ENCODE results near the gene MYT1. TPM values are rescaled to one million over a fixed set of nuclear protein-coding genes. Genes with fewer than 3 reads are reported as not detected.
A peak's percentile ranks its signal among the peaks of the same experiment; 100 is the strongest.
"Not testable (repeated sequence)": the region's sequence is repeated elsewhere in the genome, so short reads cannot be mapped to it uniquely, and the experiment has no call there.

The MYT1 gene
- 1 to 10 TPM in 3 of 4 donors, under 1 TPM in 1; 0.31 to 1.5 (median 1.3) TPM for total RNA-seq
- 0.57 TPM for polyA plus RNA-seq
- long read RNA-seq, donor 1, partial matches to known transcripts: 1 of 3 reads
- long read RNA-seq, donor 1, other reads (novel, unspliced or antisense): 2 of 3 reads
- long read RNA-seq, donor 2, partial matches to known transcripts: 0 of 2 reads
- long read RNA-seq, donor 2, other reads (novel, unspliced or antisense): 2 of 2 reads
- long read RNA-seq, donor 3, partial matches to known transcripts: 2 of 6 reads
- long read RNA-seq, donor 3, other reads (novel, unspliced or antisense): 4 of 6 reads
- long read RNA-seq, donor 4, partial matches to known transcripts: 0 of 1 reads
- long read RNA-seq, donor 4, other reads (novel, unspliced or antisense): 1 of 1 reads

DNA sequence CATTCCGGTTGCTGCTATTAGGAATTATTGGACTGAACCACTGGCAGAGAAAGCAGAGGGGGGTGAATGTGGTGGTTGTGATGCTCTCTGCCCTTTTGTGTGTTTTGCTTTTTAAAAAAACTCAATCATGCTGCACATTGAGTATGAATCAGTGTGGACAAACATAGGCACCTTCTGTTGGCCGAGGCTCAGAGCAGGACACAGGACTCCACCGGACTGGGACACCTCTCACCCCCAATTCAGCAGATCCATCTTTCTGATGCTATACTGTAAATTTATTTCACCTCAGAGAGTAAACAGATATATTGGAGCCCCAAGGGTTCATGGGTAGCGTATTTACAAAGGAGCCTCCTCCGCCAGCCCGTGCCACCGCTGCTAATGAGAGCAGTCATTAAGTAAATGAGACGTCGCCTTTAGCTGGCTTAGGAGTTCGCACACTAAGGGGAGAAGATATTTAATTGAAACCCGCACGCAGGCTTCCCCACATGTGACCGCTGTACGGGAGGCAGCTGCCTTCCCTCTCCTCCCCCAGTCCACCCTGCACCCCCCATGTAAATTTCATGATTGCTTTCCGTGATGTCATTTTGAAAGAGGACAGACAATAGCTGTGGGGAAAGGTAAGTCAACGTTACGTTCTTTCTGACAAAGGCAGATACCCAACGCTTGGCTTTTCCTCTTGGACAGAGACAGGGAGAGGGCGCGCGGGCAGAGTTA, at the start of gene MYT1:
Gene MYT1 (plus strand): TSS at position 330 of the 714 bp plus-strand sequence. CDS start 34,410 bp downstream, outside the sequence.
- no peaks in the 10 kb centered on the region for H3K4me1 ChIP-seq (ENCODE audit: control insufficient read depth, insufficient read depth, low read length)
- 75% methylated on average over 21 of the region's 21 CpGs for WGBS
- no peaks in the 10 kb centered on the region for H3K27me3 ChIP-seq (ENCODE audit: control insufficient read depth, insufficient read depth)
- intact Hi-C loops (cut with DNase I): no loop called here
- H3K4me3 ChIP-seq (ENCODE audit: low read length): no peak within 1 kb of the TSS
- no peaks in the 10 kb centered on the region for H3K9me3 ChIP-seq (ENCODE audit: control insufficient read depth, low read length)
- no peak within 1 kb of the TSS for H3K27ac ChIP-seq (ENCODE audit: low read length)
- ATAC-seq: no peak
- DNase-seq: peak in 2 of 3 donors; percentile 7 to 22

DNA sequence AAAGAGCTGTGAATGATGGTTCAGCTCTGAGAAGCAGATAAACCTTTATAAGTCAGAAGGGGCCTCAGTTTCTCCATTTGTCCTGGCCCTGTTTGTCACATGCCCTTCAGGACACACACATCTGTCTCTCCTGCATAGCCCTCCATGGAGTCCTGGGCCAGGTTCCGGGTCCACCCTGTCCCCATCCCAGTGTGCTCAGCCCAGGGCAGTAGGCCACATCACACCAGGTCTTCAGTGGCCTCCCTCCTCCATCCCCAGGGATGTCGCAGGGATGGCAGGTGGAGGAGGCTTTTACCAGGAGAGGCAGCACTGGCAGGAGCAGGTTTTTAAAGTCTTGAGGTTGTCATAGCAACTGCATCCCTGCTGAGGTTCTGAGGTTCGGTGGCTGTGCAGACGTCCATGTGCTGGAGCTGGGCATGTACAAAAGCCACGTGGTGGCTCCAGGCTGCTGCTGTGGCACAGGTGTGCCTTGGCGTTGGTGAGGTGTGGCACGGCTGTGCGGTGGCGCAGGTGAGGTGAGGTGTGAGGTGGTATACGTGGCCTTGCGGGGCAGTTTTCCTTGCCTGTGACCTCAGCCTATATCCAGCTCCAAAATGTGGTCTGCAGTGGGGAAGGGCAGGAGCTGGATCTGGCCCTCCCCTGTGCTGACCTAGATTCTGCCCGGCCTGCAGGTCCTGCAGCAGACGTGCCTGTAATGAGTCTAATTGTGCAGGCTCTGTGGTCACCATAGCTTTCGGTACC, 48.9 kb upstream of the MYT1 start:
- no peaks in the 10 kb centered on the region for H3K27me3 ChIP-seq (ENCODE audit: control insufficient read depth, insufficient read depth)
- no peaks in the 10 kb centered on the region for H3K4me1 ChIP-seq (ENCODE audit: control insufficient read depth, insufficient read depth, low read length)
- no peaks in the 10 kb centered on the region for H3K9me3 ChIP-seq (ENCODE audit: control insufficient read depth, low read length)
- DNase-seq (peak in 2 of 3 donors; percentile 9 to 10), ATAC-seq (no peak)
- no peak overlapping the region for H3K4me3 ChIP-seq (ENCODE audit: low read length)
- 77% methylated on average over 14 of the region's 14 CpGs for whole genome bisulfite sequencing
- intact Hi-C loops (cut with DNase I): no loop called here
- H3K27ac ChIP-seq (ENCODE audit: low read length): no peak overlapping the region

DNA sequence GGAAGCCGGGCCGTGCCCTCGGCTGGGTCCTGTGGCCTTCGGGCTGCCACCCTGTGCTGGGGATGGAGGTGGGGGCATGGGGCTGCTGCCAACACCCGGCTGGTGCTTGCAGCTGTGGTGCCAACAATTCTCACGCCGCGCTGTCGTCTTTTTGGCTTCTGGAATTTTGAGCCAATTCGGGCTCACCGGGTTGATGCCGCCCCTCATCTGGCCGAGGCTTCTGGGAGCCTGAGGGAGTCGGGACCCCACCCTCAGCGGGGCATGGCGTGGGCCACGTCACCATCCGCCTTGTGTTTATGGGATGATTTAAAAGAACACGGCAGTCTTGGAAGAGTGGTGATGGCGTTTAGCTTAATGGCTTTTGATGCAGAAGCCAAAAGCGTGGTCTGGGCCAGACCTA, 48.2 kb upstream of the MYT1 start:
- WGBS: 85% methylated on average over 21 of the region's 21 CpGs
- no peaks in the 10 kb centered on the region for H3K9me3 ChIP-seq (ENCODE audit: control insufficient read depth, low read length)
- no peak overlapping the region for H3K27ac ChIP-seq (ENCODE audit: low read length)
- no peak for ATAC-seq
- no peak overlapping the region for H3K4me3 ChIP-seq (ENCODE audit: low read length)
- peak; percentile 6 to 39 (median 33) for DNase-seq
- intact Hi-C loops (cut with DNase I): no loop called here
- H3K27me3 ChIP-seq (ENCODE audit: control insufficient read depth, insufficient read depth): no peaks in the 10 kb centered on the region
- H3K4me1 ChIP-seq (ENCODE audit: control insufficient read depth, insufficient read depth, low read length): no peaks in the 10 kb centered on the region

DNA sequence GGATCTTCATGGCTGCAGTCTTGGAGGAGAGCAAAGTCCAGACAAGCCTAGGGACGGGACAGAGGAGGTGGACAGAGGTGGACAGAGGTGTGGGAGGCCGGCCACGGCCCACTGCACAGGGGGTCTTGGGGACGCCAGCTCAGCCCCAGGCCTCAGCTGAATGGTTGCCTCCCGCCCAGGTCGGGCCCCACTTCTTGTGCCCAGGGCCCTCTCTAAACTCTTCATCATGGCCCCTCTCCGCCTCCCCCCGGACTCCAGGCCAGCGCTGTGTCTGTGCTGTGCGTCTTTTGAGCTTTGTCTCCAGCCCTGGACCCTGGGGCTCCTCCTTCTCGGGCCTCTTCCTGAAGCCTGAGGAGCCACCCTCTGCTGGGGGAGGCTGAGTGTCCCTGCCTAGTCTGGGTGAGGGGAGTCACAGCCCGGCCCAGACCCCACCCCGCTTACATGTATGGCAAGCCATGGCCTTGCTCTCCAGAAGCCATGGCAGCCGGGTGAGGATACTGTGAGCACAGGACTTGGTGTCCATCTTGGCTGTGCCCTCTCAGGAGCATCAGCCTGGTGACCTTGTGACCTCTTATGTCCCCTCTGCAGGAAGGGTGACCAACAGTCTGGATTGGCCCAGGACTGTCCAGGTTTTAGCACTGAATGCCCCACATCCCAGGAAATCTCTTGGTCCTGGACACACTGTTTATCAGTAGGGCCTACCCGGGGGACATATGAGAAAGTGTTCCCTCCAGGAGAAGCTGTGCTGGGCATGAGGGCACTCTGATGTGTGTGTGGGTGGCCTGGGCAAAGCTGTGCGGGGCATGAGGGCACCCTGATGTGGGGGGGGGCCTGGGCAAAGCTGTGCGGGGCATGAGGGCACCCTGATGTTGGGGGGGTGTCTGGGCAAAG, 47.5 kb upstream of the MYT1 start:
- DNase-seq (peak in 2 of 3 donors; percentile 26 to 44), ATAC-seq (peak in 1 of 2 donors; percentile 4)
- H3K4me1 ChIP-seq (ENCODE audit: control insufficient read depth, insufficient read depth, low read length): no peaks in the 10 kb centered on the region
- no peaks in the 10 kb centered on the region for H3K27me3 ChIP-seq (ENCODE audit: control insufficient read depth, insufficient read depth)
- no peak overlapping the region for H3K4me3 ChIP-seq (ENCODE audit: low read length)
- intact Hi-C loops (cut with DNase I): no loop called here
- H3K9me3 ChIP-seq (ENCODE audit: control insufficient read depth, low read length): no peaks in the 10 kb centered on the region
- 77% methylated on average over 17 of the region's 17 CpGs for WGBS
- no peak overlapping the region for H3K27ac ChIP-seq (ENCODE audit: low read length)

DNA sequence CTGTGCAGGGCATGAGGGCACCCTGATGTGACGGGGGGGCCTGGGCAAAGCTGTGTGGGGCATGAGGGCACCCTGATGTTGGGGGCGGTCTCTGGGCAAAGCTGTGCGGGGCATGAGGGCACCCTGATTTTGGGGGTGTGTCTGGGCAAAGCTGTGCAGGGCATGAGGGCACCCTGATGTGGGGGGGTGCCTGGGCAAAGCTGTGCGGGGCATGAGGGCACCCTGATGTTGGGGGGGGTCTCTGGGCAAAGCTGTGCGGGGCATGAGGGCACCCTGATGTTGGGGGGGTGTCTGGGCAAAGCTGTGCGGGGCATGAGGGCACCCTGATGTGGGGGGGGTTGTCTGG, 46.8 kb upstream of the MYT1 start:
- intact Hi-C loops (cut with DNase I); H3K27ac ChIP-seq (ENCODE audit: low read length); H3K4me1 ChIP-seq (ENCODE audit: control insufficient read depth, insufficient read depth, low read length); ATAC-seq; H3K9me3 ChIP-seq (ENCODE audit: control insufficient read depth, low read length); H3K27me3 ChIP-seq (ENCODE audit: control insufficient read depth, insufficient read depth); H3K4me3 ChIP-seq (ENCODE audit: low read length): not testable (repeated sequence)
- 68% methylated on average over 5 of the region's 6 CpGs for WGBS
- peak in 2 of 3 donors; percentile 3 to 7 for DNase-seq

DNA sequence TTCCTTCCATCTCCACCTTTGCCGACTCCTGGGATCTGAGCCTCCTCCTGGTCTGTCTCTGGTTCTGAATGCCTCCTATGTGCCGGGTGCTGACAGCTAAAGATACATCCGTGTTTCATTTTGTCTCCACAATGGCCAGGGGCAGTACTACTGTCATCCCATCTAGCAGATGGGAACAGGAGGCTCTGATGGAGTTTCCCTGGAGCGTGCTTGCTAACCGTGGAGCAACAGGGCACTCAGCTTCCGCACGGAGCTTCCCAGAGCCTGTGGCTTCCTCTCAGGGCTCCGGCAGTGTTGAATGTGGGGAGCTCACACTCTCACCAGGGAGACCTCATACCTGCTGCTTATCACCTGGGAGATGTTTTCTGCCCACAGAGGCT, 45.0 kb upstream of the MYT1 start:
- H3K4me3 ChIP-seq (ENCODE audit: low read length): no peak overlapping the region
- intact Hi-C loops (cut with DNase I): no loop called here
- H3K27me3 ChIP-seq (ENCODE audit: control insufficient read depth, insufficient read depth): no peaks in the 10 kb centered on the region
- H3K9me3 ChIP-seq (ENCODE audit: control insufficient read depth, low read length): no peaks in the 10 kb centered on the region
- WGBS: 69% methylated on average over 8 of the region's 8 CpGs
- no peaks in the 10 kb centered on the region for H3K4me1 ChIP-seq (ENCODE audit: control insufficient read depth, insufficient read depth, low read length)
- H3K27ac ChIP-seq (ENCODE audit: low read length): no peak overlapping the region
- ATAC-seq (no peak), DNase-seq (no peak)

DNA sequence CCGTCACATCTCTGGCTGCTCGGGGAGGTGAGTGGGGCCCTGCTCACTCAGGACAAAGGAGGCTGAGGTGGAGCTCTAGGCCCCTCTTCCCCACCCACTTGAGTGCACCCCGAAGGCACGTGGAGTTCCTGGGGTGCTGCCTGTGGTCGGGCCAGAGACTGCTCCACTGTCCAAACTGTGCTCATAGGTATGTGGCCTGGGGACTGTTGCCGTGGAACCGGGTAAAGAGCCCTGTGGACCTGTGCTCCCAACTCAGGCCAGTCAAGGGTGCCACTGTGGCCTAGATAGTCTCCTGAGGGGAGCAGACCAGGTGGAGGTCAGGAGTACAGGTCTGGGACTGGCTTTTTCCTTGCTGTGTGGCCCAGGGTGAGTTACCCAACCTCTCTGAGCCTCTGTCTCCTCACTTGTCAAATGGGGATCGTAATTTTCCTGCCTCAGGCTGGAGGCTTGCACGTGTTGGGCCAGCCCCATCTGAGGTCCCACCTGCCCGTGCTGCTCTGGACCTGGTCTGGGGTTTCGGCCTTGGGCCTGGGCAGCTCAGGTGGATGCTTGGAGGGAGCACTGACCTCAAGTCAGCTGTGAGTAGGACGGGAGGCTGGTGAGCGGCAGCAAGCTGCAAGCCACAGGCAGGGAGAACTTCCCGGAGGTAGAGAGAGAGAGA, 44.4 kb upstream of the MYT1 start:
- no peaks in the 10 kb centered on the region for H3K27me3 ChIP-seq (ENCODE audit: control insufficient read depth, insufficient read depth)
- DNase-seq: peak in 2 of 3 donors; percentile 42 to 55
- no peaks in the 10 kb centered on the region for H3K4me1 ChIP-seq (ENCODE audit: control insufficient read depth, insufficient read depth, low read length)
- ATAC-seq: peak; percentile 34 to 47
- no peaks in the 10 kb centered on the region for H3K9me3 ChIP-seq (ENCODE audit: control insufficient read depth, low read length)
- H3K27ac ChIP-seq (ENCODE audit: low read length): no peak overlapping the region
- WGBS: 64% methylated on average over 14 of the region's 14 CpGs
- no peak overlapping the region for H3K4me3 ChIP-seq (ENCODE audit: low read length)
- intact Hi-C loops (cut with DNase I): loop anchor here in 2 of 4 donors (5.0 kb wide), 2 partner anchors 38 to 83 kb away; partner anchors contain the start of genes C20orf204 (in 1 of the 2), LKAAEAR1 (in 1 of the 2) and OPRL1 (in 1 of the 2)

DNA sequence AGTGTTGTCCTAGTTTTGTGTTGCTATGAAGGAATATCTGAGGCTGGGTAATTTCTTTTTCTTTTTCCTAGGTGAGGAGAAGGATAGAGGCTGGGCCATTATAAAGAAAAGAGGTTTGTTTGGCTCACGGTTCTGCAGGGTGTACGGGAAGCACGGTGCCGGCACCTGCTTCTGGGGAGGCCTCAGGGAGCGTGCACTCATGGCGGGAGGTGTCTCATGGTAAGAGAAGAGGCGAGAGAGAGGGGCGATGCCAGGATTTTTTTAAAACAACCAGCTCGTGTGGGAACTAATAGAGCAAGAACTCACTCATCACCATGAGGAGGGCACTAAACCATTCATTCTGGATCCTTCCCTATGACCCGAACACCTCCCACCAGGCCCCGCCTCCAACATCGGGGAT, 42.7 kb upstream of the MYT1 start:
- DNase-seq (peak in 2 of 3 donors; percentile 4 to 21), ATAC-seq (no peak)
- Histone ChIP-seq H3K4me3 (ENCODE audit: low read length) (no peak overlapping the region), H3K27ac (ENCODE audit: low read length) (no peak overlapping the region), H3K9me3 (ENCODE audit: control insufficient read depth, low read length) (no peaks in the 10 kb centered on the region), H3K4me1 (ENCODE audit: control insufficient read depth, insufficient read depth, low read length) (no peaks in the 10 kb centered on the region), H3K27me3 (ENCODE audit: control insufficient read depth, insufficient read depth) (no peaks in the 10 kb centered on the region)
- intact Hi-C loops (cut with DNase I): loop anchor here in 2 of 4 donors (5.0 kb wide), 2 partner anchors 39 to 84 kb away; partner anchors contain the start of genes C20orf204 (in 1 of the 2), LKAAEAR1 (in 1 of the 2) and OPRL1 (in 1 of the 2)
- 86% methylated on average over 12 of the region's 12 CpGs for WGBS

DNA sequence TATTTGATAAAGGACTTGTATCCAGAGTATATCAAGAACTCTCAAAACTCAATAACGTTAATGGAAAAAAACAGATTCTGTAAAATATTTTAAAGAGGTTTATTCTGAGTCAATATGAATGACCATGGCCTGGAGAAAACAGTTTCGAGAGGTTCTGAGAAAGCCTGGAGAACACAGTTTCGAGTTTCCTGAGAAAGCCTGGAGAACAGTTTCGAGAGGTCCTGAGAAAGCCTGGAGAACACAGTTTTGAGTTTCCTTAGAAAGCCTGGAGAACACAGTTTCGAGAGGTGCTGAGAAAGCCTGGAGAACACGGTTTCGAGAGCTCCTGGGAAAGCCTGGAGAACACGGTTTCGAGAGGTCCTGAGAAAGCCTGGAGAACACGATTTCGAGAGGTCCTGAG, 41.3 kb upstream of the MYT1 start:
- WGBS: 83% methylated on average over 11 of the region's 11 CpGs
- not testable (repeated sequence) for H3K27me3 ChIP-seq (ENCODE audit: control insufficient read depth, insufficient read depth); H3K4me3 ChIP-seq (ENCODE audit: low read length); H3K27ac ChIP-seq (ENCODE audit: low read length); ATAC-seq; DNase-seq; H3K9me3 ChIP-seq (ENCODE audit: control insufficient read depth, low read length); H3K4me1 ChIP-seq (ENCODE audit: control insufficient read depth, insufficient read depth, low read length)
- intact Hi-C loops (cut with DNase I): loop anchor here in 2 of 4 donors (5.0 kb wide), 2 partner anchors 41 to 86 kb away; partner anchors contain the start of genes C20orf204 (in 1 of the 2), LKAAEAR1 (in 1 of the 2) and OPRL1 (in 1 of the 2)

Measured in right cardiac atrium (tissue), 5 donors.